GM23338 (cell line): ENCODE results near the gene XPO6. TPM values are rescaled to one million over a fixed set of nuclear protein-coding genes. Genes with fewer than 3 reads are reported as not detected.

ENCODE experiments used
- ATAC-seq: fragments of 200-7000 bp; cut with Tn5 transposase; 3 replicates; pipeline ENCODE4 v1.9.1; 2020
- DNase-seq: peaks from one replicate; pipeline ENCODE4 v3.0.0-alpha.2; 2015; ENCODE audit warnings: low spot score
- H2AFZ ChIP-seq: fragments of 200-600 bp; sonication (generic); 2 replicates; pipeline ENCODE4 v1.8.0; 2016; ENCODE audit warnings: antibody characterized with exemption, mild to moderate bottlenecking, moderate library complexity
- H3F3A ChIP-seq: fragments of 200-600 bp; sonication (generic); replicated peaks from 2 replicates; pipeline ENCODE4 v1.8.0; 2017; ENCODE audit warnings: antibody characterized with exemption, mixed run types, low read depth
- H3K27ac ChIP-seq: fragments of 200-600 bp; sonication (generic); 2 replicates; pipeline ENCODE4 v1.6.1; 2016; ENCODE audit warnings: low read depth
- H3K27me3 ChIP-seq: fragments of 200-600 bp; sonication (generic); 2 replicates; pipeline ENCODE4 v1.8.0; 2016; ENCODE audit warnings: mild to moderate bottlenecking, mixed run types, moderate library complexity; ENCODE audit not compliant: insufficient read depth
- H3K36me3 ChIP-seq: fragments of 200-600 bp; sonication (generic); 2 replicates; pipeline ENCODE4 v1.8.0; 2016; ENCODE audit warnings: mild to moderate bottlenecking; ENCODE audit not compliant: insufficient read depth
- H3K4me1 ChIP-seq: fragments of 200-600 bp; sonication (generic); 2 replicates; pipeline ENCODE4 v1.8.0; 2016; ENCODE audit warnings: mild to moderate bottlenecking, moderate library complexity; ENCODE audit not compliant: insufficient read depth
- H3K4me2 ChIP-seq: fragments of 200-600 bp; sonication (generic); 2 replicates; pipeline ENCODE4 v1.7.1; 2017; ENCODE audit warnings: mixed run types
- H3K4me3 ChIP-seq: fragments of 200-600 bp; sonication (generic); 2 replicates; pipeline ENCODE4 v1.6.1; 2016; ENCODE audit warnings: mixed run types
- H3K79me2 ChIP-seq: fragments of 200-600 bp; sonication (generic); replicated peaks from 2 replicates; pipeline ENCODE4 v1.8.0; 2017; ENCODE audit warnings: mild to moderate bottlenecking; ENCODE audit not compliant: insufficient read depth
- H3K9me2 ChIP-seq: fragments of 200-600 bp; sonication (generic); 2 replicates; pipeline ENCODE4 v1.8.0; 2017; ENCODE audit not compliant: insufficient read depth
- H4K20me1 ChIP-seq: fragments of 200-600 bp; sonication (generic); replicated peaks from 2 replicates; pipeline ENCODE4 v1.8.0; 2017; ENCODE audit warnings: mild to moderate bottlenecking; ENCODE audit not compliant: insufficient read depth
- H3K27ac Mint-ChIP-seq: 2 replicates; pipeline ENCODE4 v1.8.0; 2020; ENCODE audit warnings: inconsistent platforms, mild to moderate bottlenecking, moderate library complexity, mixed read lengths
- H3K27me3 Mint-ChIP-seq: 3 replicates; pipeline ENCODE4 v1.8.0; 2022; ENCODE audit warnings: low read depth, mild to moderate bottlenecking, moderate library complexity, mixed read lengths, inconsistent platforms; ENCODE audit not compliant: insufficient read depth, poor library complexity
- H3K36me3 Mint-ChIP-seq: 3 replicates; pipeline ENCODE4 v1.8.0; 2021; ENCODE audit warnings: low read depth, mild to moderate bottlenecking, inconsistent platforms, moderate library complexity, mixed read lengths
- H3K4me1 Mint-ChIP-seq: 3 replicates; pipeline ENCODE4 v1.8.0; 2020; ENCODE audit warnings: mild to moderate bottlenecking, inconsistent platforms, mixed read lengths
- H3K4me3 Mint-ChIP-seq: 3 replicates; pipeline ENCODE4 v1.8.0; 2021; ENCODE audit warnings: moderate library complexity, mild to moderate bottlenecking, inconsistent platforms, mixed read lengths
- H3K9me3 Mint-ChIP-seq: 3 replicates; pipeline ENCODE4 v1.8.0; 2020; ENCODE audit warnings: moderate library complexity, mild to moderate bottlenecking, inconsistent platforms, mixed read lengths
- ZNF114 ChIP-seq: fragments of 250-450 bp; sonication (Bioruptor Pico); IDR thresholded peaks from 2 replicates; pipeline ENCODE4 v1.5.0; 2020; ENCODE audit warnings: mild to moderate bottlenecking, moderate library complexity
- polyA plus RNA-seq: library from polyadenylated mRNA; unstranded; fragments of >200 nt; fragmentation: Nextera tagmentation; extraction: Ambion mirVana; gene quantifications from 2 replicates; pipeline ENCODE4 v1.2.1, GENCODE V29; 2016
- total RNA-seq: library from RNA; depleted of rRNA; stranded (reverse); fragments of >200 nt; shearing (Covaris generic); gene quantifications from 2 replicates; pipeline ENCODE4 v1.2.3, GENCODE V29; 2014
- TF ChIP-seq, protein P1 (sequence below): fragments of 250-450 bp; sonication (Bioruptor Pico); IDR thresholded peaks from 2 replicates; pipeline ENCODE4 v1.5.0; 2020; ENCODE audit warnings: mild to moderate bottlenecking, moderate library complexity
- TF ChIP-seq, protein P2 (sequence below), 2 experiments: fragments of 200-600 bp in 1 of 2; sonication (generic) in 1 of 2; conservative IDR thresholded peaks; 2 replicates each; pipeline versions ENCODE4 v1.5.1 to v1.6.1; 2016 to 2017; ENCODE audit warnings: antibody characterized with exemption in 2 of 2, low read depth in 2 of 2, mild to moderate bottlenecking in 2 of 2, moderate library complexity in 1 of 2

The XPO6 gene
- total and polyA plus RNA-seq, 2 experiments from 2014 or later = 83.9 to 178 TPM

DNA sequence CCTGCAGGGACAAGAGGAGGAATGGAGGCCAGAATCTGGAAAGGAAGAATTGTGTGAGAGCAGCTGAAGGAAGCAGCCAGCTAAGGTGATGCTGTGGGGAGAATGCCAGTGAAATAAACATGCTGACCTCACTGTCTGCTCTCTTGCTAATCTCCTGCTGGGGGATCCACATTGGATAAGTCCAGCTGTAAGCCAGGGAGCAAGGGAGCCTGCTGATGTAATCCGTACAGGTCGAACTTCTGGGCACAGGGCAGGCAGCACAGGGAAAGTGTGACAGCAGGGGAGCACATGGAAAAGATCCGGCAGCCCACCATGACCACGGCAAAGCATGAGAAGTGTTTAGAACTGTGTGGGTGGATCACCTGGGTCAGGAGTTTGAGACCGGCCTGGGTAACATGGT is 7.5 kb upstream of the XPO6 start (continued):
- TF ChIP-seq, protein P1, sequence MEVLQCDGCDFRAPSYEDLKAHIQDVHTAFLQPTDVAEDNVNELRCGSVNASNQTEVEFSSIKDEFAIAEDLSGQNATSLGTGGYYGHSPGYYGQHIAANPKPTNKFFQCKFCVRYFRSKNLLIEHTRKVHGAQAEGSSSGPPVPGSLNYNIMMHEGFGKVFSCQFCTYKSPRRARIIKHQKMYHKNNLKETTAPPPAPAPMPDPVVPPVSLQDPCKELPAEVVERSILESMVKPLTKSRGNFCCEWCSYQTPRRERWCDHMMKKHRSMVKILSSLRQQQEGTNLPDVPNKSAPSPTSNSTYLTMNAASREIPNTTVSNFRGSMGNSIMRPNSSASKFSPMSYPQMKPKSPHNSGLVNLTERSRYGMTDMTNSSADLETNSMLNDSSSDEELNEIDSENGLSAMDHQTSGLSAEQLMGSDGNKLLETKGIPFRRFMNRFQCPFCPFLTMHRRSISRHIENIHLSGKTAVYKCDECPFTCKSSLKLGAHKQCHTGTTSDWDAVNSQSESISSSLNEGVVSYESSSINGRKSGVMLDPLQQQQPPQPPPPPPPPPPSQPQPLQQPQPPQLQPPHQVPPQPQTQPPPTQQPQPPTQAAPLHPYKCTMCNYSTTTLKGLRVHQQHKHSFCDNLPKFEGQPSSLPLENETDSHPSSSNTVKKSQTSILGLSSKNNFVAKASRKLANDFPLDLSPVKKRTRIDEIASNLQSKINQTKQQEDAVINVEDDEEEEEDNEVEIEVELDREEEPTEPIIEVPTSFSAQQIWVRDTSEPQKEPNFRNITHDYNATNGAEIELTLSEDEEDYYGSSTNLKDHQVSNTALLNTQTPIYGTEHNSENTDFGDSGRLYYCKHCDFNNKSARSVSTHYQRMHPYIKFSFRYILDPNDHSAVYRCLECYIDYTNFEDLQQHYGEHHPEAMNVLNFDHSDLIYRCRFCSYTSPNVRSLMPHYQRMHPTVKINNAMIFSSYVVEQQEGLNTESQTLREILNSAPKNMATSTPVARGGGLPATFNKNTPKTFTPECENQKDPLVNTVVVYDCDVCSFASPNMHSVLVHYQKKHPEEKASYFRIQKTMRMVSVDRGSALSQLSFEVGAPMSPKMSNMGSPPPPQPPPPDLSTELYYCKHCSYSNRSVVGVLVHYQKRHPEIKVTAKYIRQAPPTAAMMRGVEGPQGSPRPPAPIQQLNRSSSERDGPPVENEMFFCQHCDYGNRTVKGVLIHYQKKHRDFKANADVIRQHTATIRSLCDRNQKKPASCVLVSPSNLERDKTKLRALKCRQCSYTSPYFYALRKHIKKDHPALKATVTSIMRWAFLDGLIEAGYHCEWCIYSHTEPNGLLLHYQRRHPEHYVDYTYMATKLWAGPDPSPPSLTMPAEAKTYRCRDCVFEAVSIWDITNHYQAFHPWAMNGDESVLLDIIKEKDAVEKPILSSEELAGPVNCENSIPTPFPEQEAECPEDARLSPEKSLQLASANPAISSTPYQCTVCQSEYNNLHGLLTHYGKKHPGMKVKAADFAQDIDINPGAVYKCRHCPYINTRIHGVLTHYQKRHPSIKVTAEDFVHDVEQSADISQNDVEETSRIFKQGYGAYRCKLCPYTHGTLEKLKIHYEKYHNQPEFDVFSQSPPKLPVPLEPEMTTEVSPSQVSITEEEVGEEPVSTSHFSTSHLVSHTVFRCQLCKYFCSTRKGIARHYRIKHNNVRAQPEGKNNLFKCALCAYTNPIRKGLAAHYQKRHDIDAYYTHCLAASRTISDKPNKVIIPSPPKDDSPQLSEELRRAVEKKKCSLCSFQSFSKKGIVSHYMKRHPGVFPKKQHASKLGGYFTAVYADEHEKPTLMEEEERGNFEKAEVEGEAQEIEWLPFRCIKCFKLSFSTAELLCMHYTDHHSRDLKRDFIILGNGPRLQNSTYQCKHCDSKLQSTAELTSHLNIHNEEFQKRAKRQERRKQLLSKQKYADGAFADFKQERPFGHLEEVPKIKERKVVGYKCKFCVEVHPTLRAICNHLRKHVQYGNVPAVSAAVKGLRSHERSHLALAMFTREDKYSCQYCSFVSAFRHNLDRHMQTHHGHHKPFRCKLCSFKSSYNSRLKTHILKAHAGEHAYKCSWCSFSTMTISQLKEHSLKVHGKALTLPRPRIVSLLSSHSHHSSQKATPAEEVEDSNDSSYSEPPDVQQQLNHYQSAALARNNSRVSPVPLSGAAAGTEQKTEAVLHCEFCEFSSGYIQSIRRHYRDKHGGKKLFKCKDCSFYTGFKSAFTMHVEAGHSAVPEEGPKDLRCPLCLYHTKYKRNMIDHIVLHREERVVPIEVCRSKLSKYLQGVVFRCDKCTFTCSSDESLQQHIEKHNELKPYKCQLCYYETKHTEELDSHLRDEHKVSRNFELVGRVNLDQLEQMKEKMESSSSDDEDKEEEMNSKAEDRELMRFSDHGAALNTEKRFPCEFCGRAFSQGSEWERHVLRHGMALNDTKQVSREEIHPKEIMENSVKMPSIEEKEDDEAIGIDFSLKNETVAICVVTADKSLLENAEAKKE (CRISPR knock-in tag) = no peak

DNA sequence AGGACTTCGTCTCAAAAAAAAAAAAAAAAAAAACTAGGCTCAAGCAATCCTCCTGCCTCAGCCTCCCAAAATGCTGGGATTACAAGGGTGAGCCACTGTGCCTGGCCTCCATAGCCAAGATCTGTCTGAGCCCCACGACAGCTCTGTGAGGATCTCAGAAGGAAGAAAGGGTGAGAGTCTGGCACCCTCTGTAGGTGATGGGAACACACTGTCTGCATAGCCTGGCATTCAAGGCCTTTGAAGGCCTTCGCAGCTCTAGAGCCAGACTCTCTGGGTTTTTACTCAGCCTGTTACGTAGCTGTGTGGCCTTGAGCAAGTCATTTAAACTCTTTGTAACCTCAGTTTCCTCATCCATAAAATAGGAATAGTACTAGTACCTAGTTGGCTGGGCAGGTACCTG is 6.3 kb upstream of the XPO6 start:
- Histone ChIP-seq H2AFZ (no peak overlapping the region), H4K20me1 (no peaks in the 10 kb centered on the region), H3K4me3 (no peak overlapping the region), H3F3A (0 out of 2 replicates have a peak, but pooled peaks cover 1% of the 10 kb centered on the region), H3K36me3 (no peaks in the 10 kb centered on the region), H3K4me1 (no peaks in the 10 kb centered on the region), H3K27ac (no peak overlapping the region), H3K9me2 (no peaks in the 10 kb centered on the region), H3K27me3 (no peaks in the 10 kb centered on the region), H3K4me2 (no peak overlapping the region), H3K79me2 (no peaks in the 10 kb centered on the region)
- peaks cover 6% of the 10 kb centered on the region for H3K4me1 Mint-ChIP-seq
- DNase-seq (peak; percentile 78), ATAC-seq (peak; percentile 98)
- no peak overlapping the region for H3K4me3 Mint-ChIP-seq
- H3K27me3 Mint-ChIP-seq = peaks cover 14% of the 10 kb centered on the region
- H3K27ac Mint-ChIP-seq = no peak overlapping the region
- no peaks in the 10 kb centered on the region for H3K9me3 Mint-ChIP-seq
- no peak for TF ChIP-seq ZNF114
- TF ChIP-seq, protein P2, sequence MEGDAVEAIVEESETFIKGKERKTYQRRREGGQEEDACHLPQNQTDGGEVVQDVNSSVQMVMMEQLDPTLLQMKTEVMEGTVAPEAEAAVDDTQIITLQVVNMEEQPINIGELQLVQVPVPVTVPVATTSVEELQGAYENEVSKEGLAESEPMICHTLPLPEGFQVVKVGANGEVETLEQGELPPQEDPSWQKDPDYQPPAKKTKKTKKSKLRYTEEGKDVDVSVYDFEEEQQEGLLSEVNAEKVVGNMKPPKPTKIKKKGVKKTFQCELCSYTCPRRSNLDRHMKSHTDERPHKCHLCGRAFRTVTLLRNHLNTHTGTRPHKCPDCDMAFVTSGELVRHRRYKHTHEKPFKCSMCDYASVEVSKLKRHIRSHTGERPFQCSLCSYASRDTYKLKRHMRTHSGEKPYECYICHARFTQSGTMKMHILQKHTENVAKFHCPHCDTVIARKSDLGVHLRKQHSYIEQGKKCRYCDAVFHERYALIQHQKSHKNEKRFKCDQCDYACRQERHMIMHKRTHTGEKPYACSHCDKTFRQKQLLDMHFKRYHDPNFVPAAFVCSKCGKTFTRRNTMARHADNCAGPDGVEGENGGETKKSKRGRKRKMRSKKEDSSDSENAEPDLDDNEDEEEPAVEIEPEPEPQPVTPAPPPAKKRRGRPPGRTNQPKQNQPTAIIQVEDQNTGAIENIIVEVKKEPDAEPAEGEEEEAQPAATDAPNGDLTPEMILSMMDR (conservative IDR thresholded peaks at IDR 0.05; ENCODE audit: low read depth in 2 of 2) = peak; percentile 58 to 86
- H3K36me3 Mint-ChIP-seq = no peaks in the 10 kb centered on the region
